Posterior vena cava (tissue), 2 donors: ENCODE data around the gene SNHG17. TPM values are rescaled to one million over a fixed set of nuclear protein-coding genes. Genes with fewer than 3 reads are reported as not detected.
"Not testable (repeated sequence)": the region's sequence is repeated elsewhere in the genome, so short reads cannot be mapped to it uniquely, and the experiment has no call there.

Experiments used
- DNase-seq: peaks from one replicate; pipeline ENCODE4 v3.0.0-alpha.2; 2020; ENCODE audit warnings: low spot score
- intact Hi-C, 2 donors: fragments of 100-400 bp; cut with DNase I; formaldehyde crosslinking; loops; one replicate each; pipeline versions ENCODE4 v1.14.1 to v1.14.2; 2022 to 2023
- total RNA-seq, 2 donors: library from RNA; stranded (reverse); fragmentation: NEBNext Ultra II Directional; extraction: Animal tissue kit (Norgen Biotek cat#: 25700); gene quantifications; one replicate each; pipeline ENCODE4 v1.2.1, GENCODE V29; 2021
- donor health status: DM: yes; HTN: yes; CAD: no.
- donor health status: DM: yes; HTN: yes; CAD: no.

SNHG17 gene
- total RNA-seq, 2 donors from 2014 or later: 27.9 to 36.3 TPM

DNA sequence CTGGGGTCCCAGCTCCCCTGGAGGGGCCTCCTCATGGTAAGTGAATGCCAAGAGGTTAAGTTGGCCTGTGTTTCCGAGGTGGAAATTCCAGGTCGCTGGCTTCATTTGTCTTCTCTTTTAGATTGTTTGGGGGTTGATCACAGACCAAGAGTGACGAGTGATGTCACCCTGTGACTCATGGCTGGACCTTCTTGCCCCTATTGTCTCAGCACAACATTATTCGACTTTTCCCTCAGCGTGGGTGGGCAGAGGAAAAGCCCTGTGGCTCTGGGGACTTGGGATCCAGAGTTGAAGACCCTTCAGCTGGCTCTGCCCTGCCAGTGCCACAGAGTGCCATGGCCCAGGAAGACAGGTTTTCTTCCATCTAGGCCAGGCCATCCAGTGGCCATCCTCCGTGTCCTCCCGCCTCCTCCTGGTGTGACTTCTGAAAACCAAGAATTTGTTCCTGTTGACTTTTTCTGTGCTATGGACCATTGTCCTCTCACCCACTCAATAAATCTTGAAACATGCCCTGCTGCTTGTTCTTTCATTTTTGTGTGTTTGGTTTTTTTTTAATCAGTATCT lies 15.4 kb upstream of the SNHG17 start:
- peak; percentile 34 for DNase-seq

DNA sequence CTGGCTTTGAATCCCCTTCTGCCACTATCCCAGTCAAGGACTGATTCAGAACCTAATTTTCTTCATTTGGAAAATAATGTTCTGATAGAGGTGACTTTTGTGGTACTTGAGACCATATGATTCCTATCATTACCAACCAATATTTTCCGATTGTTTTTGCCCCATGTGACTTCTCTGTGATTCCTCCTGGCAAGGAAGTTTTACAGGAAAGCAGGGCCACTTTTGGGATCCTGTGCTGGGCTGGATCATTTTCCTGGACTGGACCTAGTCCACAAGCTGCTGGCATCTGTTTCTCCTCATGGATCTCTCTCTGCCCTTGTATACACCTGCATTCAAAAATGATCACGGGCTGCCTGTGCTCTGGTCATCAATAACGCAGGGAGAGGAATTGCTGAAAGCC lies 13.9 kb upstream of the SNHG17 start:
- no peak for DNase-seq
- intact Hi-C loops: no loop called here

More for the DNA sequence above, 15.4 kb upstream of the SNHG17 start:
- intact Hi-C loops: no loop called here

DNA sequence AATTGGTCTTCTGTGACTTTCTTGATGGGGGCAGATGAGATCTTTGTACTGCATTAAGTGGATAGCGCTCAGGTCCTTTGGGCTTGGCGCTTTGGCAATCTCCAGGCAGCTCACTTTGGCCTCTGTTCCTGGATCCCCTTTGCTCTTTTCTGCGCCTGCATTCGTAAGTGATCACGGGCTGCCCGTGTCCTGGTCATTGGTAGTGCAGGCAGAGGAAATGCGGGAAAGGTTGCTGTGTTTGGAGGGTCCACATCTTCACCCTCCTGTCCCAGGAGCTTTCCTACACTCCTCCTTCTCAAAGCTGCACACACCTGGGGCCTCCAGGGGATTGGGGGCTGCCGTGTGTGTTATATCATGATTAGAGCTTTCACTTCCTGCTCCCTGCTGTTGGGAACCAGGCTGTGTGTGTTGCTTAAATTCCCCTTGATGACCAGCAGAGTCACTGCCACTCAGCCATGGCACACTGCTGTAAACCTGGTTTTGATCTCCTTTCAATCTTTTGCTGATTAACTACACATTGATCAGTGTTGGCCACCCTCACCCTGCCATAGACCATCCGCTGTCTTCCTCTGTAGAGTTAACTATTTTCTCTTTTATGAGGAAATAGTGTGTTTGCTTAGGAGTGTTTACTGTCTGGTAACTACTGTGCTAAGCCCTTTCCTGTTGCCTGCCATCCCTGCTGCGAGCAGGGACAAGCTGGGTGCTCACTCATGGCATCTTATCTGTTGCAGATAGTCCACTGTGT lies 13.0 kb upstream of the SNHG17 start:
- intact Hi-C loops: no loop called here
- DNase-seq: peak; percentile 28

DNA sequence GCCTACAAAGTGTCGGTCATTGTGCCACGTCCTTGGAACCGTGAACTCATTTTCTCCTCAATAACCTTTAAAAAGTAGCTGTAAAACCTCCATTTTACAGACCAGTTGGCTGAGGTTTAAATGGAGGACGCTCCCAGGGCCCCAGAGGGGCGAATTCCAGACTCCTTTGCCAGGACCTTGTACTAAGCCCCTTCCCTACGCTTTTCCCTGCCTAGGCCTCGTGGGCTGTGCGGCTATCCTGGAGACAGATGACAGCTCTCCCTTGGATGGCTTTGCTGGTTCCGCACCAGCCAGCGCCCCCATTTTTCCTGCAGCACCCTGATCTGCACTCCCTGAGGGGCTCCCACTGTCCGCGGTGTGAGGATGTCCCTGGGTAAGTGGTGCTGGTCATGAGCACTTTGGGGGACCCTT lies 12.1 kb upstream of the SNHG17 start:
- DNase-seq: peak; percentile 72
- intact Hi-C loops: no loop called here

DNA sequence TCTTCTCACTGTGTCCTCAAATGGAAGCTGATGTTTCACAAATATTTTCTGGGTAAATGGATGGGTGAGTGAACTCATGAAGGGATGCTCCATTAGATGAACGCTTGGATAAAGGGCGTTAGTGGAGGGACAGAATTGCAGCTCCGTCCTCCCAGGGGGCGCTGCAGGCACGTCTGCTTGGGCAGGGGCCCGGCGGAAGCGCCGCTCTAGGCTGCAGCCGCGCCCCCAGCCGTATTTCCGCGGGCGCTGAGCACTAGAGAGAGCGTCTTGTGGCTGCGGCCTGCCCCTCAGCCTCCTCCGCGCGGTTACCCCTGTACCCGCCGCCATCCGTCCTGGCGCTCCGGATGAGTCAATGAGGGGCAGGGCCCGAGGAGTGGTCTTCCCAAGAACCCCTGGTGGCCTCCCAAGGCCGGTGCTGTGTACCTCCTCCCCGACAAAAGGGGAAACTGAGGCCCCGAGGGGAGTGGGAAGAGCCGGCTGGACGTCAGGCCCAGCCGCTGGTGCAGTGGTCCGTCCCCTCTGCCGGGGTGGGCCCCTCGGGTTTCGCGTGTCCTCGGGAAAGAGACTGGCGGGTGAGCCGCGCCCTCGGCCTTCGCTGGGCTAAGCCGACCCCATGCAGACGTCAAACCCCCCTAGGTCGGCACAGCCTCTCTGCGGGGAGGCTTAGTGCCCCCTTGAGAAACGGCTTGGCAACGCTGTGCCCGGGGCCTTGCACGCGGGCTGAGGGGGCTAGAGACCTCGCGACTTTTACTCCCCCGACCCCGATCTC lies 11.5 kb upstream of the SNHG17 start:
- peak; percentile 98 for DNase-seq
- intact Hi-C loops: no loop called here

DNA sequence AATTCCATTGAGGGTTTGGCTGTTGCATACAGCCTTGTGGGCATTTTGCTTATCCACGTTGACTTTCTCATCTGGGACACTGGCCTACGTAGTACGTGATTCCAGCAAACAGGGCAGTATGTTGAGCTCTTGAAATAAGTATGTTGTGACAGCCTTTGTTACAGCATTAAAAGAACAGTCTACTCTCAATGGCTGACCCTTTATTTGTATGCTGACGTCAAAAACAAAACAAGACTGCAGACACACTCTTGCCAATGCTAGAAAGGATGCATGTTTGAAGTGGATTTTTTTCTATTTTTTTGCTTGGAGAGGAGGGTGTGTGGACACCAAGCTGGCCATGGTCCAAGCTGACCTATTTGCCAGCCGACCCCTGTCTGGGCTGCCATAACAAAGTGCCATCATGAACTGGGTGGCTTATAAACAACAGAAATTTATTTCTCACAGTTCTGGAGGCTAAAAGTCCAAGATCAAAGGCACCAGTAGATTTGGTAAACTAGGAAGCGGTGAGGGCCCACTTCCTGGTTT lies 10.8 kb upstream of the SNHG17 start:
- intact Hi-C loops: no loop called here

DNA sequence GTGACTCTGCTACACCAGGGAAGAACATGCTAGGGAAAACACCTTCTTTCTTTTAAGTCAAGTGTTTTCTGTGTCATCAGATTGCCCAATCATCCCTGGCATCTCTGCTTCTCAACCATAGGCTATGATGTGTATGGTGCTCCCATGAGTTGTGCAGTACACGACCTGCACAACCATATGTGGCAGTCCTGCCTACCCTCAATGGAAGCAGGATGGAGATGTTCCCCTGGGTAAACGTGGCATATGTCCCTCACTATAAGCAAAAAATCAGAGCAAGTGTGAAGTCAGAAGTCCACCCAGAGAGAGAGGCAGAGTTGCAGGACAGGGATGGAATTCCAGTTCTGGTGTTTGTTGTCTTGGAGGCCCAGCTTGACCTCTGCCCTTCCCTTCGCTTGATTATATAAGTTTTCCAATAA lies 10.3 kb upstream of the SNHG17 start:
- no peak for DNase-seq
- intact Hi-C loops: no loop called here

More for the DNA sequence above, 10.8 kb upstream of the SNHG17 start:
- DNase-seq: no peak

DNA sequence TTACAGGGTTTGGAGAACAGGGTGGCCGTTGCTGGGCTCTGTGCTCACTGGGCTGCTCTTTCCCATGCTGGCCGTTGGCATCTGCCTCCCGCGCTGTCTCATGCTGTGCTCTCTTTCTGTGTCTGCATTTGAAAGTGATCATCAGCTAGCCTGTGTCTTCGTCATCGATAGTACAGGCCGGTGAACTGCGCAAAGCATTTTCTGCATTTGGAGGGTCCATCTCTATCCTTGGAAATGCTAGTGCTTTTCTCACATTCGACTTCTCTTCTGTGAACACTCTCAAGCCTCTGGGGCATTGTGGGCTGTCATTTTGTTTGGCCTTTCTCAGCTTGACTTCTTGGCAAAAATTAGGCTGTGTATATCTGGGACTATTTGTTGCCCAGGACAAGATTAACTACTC lies 6.8 kb upstream of the SNHG17 start:
- intact Hi-C loops: no loop called here
- no peak for DNase-seq

DNA sequence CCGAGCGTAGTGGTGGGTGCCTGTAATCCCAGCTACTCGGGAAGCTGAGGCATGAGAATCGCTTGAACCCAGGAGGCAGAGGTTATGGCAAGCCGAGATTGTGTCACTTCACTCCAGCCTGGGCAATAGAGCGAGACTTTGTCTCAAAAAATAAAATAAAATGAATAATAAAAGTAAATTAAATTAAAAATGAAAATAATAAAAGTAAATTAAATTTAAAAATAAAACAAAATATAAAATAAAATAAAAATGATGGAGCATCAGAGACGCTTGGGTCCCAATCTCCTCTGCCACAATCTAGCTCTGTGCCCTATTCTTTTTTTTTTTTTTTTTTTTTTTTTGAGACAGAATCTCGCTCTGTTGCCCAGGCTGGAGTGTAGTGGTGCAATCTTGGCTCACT lies 6.0 kb upstream of the SNHG17 start:
- DNase-seq, intact Hi-C loops: not testable (repeated sequence)

DNA sequence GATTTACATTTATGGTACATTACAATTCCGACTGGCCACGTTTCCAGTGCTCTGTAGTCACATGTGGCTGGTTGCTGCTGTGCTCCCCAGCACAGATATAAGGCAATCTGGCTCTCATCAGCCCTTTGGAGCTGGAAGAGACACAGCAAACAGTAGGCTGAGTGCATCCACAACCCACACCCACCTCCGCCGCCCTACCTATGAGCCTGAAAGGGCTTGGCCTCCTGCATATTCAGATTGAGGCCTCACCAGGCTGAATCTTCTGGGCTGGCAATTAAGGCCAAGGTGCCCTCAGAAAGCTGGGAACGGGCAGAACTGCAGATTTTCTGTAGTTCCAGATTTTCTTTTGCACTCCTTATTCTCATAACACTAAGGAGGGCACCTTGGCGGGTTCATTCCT lies 2.7 kb upstream of the SNHG17 start:
- no peak for DNase-seq
- intact Hi-C loops: no loop called here

DNA sequence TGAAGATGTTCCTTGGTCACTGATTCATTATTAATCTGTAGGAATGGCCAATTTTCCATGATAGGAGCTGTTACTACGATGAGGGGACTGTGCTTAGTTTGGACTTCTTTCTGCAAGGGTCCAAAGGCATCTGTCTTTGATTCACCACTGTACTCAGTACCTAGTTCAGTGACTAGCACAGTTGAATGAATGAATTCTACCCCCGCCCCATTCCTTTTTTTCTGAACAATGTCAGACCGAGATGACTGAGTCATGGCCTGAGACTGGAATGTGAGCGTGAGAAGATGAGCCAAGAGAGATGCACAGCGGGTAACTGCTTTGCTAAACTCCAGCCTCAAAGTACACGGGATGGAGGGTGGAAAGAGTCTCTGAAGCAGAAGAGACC lies 419 bp upstream of the SNHG17 start:
- intact Hi-C loops: no loop called here
- DNase-seq: no peak

DNA sequence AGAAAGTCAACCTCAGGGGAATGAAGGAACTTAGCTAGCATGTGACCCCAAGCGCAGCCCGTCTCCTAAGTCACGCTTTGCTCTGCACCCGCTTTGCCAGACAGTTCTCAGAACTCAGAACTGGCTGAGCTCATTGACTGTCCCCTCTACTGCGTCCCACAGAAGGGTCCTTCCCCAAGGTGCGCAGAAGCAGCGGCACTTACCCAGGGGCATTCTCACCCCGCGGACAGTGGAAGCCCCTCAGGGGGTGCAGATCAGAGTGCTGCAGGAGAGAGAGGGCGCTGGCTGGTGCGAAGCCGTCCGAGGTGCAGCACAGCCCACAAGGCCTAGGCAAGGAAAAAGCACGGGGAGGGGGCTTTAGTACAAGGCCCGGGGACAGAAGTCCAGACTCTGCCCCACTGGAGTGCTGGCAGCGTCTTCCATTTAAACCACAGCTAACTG lies 807 bp downstream of the SNHG17 start:
- DNase-seq: no peak

DNA sequence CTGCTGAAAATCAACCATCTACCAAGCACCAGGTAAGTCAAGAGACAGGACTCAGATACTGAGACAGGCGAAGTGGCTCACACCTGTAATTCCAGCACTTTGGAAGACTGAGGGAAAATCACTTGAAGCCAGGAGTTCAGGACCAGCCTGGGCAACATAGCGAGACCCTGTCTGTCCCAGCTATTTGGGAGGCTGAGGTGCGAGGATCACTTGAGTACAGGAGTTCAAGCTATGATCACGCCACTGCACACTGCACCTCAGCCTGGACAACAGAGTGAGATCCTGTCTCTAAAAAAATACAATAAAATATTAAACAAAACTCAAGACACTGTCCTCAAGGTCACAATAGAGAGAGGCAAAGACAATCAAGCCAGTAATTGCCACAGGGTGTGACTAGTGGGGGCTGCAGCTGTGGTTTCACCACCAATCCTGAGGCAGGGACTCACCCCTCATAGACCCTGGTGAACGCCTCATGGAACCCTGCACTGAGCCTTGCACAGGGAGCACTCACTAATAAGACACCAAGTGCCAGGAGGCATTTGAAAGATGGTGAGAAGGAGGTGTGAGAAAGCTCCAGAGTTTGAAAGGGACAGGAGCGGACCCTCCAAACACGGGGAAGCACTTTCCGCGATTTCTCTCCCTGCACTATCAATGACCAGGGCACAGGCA lies 1.7 kb downstream of the SNHG17 start:
- intact Hi-C loops: no loop called here
- no peak for DNase-seq

More for the DNA sequence above, 807 bp downstream of the SNHG17 start:
- intact Hi-C loops: no loop called here

DNA sequence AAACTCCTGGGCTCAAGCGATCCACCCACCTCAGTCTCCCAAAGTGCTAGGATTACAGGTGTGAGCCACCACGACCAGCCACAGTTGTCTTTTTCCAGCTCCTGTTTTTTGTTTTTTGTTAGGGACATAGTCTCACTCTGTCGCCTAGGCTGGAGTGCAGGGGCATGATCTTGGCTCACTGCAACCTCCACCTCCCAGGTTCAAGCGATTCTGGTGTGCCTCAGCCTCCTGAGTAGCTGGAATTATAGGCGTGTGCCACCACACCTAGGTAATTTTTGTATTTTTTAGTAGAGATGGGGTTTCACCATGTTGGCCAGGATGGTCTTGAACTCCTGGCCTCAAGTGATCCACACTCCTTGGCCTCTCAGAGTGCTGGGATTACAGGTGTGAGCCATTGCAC lies 2.3 kb downstream of the SNHG17 start:
- intact Hi-C loops, DNase-seq: not testable (repeated sequence)

DNA sequence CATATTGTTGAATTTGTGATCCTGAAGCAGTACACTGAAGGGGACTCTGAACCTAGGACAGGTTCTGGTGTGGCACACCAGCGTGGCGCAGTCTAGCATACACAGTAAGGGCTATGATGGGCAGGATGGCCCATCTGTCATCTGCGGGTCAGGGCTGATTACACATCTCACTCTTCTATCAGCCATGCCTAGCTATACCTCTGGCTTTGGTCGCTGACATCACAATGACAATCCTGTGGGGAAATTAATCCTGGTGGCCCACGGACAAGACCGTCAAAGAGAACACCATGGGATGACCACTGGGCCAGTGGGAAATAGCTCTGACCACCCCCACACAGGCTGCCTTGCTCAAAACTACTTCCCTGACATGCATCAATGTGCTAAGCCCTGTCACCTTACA lies 2.8 kb downstream of the SNHG17 start:
- intact Hi-C loops: no loop called here

DNA sequence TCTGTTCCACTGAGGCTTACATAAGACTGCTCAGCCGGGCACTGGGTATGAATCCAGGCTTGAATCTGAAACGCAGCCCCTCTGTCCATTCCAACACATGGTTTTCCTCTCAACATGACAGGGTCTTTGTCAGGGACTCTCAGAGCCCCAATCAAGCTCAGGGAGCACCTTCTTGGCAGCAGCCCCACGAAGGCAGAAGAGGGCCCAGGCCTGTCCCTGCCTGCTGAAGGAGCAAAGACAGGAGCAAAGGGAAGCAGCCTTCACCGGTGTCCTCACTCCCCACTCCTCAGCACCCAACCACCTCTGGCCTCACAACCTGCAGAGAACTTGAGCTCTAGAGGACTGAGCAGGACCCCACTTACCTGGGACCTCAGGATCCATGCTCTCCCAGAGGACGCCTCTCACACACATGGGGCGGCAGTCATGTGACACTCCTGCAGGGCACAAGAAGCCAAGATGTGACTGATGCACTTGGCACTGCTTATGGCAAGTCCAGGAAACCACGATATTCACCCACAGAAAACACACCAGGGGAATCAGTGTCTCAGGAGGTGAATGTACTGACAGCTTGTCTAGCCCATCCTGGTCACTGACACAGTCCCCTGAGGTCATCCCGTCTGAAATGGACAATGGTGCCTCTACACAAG lies 4.3 kb downstream of the SNHG17 start:
- intact Hi-C loops: no loop called here
- DNase-seq: no peak

More for the DNA sequence above, 2.8 kb downstream of the SNHG17 start:
- DNase-seq: no peak

DNA sequence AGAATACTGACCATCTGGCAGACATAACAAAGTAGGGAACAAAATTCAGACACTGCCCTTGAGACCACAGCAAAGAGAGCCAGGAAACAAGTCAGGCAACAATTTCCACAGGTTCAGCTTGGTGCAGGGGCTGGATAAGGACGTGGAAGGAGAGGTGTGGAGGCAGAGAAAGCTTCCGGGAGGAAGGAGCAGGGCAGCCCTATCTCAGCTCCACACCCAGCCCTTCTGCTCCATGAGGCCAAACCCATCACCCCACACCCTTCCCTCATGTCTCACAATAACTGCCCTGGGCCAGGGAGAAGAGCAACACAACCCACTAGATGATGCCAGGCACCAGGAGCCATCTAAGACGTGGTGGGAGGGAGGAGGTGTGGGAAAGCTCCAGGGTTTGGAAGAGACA lies 5.8 kb downstream of the SNHG17 start:
- DNase-seq: no peak
- intact Hi-C loops: no loop called here

DNA sequence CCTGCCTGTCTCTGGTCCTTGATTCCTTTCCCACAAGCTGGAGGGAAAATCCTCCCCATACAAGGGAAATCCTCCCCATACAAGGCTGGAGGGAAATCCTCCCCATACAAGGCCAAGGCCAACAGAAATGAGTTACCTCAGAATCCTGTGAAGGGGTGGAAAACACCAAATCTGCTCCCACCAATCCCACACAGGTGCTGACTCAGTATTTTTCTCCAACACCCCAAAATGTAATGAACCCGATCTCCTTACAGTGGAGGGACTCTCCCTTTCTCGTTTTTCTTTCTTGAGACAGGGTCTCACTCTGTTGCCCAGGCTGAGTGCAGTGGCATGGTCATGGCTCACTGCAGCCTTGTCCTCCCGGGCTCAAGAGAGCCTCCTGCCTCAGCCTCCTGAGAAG lies 6.3 kb downstream of the SNHG17 start:
- intact Hi-C loops: no loop called here
- DNase-seq: no peak

DNA sequence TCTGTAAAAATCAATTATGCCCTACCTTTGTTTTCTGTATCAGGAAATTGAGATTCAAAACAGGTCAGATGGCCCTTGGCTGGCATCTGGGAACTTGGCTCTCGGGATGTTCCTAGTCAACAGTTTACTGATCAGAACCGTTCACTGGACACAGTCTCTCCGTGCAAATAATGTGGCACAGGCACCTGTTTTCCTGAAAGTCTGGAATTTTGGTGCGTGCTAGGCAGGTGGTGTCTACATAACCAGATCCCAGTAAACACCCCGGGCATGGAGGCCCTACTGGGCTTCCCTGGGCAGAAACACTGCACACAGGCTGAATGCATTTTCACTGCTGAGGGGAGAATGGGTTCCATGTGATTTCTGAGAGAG lies 7.5 kb downstream of the SNHG17 start:
- no peak for DNase-seq
- intact Hi-C loops: no loop called here
